Epidermal melanocyte (primary cell): ENCODE measurements around the gene VWCE.

Experiments
- DNase-seq: peaks from one replicate; pipeline ENCODE4 v3.0.0; 2011; ENCODE audit warnings: low spot score; ENCODE audit not compliant: insufficient read length

VWCE gene, protein sequence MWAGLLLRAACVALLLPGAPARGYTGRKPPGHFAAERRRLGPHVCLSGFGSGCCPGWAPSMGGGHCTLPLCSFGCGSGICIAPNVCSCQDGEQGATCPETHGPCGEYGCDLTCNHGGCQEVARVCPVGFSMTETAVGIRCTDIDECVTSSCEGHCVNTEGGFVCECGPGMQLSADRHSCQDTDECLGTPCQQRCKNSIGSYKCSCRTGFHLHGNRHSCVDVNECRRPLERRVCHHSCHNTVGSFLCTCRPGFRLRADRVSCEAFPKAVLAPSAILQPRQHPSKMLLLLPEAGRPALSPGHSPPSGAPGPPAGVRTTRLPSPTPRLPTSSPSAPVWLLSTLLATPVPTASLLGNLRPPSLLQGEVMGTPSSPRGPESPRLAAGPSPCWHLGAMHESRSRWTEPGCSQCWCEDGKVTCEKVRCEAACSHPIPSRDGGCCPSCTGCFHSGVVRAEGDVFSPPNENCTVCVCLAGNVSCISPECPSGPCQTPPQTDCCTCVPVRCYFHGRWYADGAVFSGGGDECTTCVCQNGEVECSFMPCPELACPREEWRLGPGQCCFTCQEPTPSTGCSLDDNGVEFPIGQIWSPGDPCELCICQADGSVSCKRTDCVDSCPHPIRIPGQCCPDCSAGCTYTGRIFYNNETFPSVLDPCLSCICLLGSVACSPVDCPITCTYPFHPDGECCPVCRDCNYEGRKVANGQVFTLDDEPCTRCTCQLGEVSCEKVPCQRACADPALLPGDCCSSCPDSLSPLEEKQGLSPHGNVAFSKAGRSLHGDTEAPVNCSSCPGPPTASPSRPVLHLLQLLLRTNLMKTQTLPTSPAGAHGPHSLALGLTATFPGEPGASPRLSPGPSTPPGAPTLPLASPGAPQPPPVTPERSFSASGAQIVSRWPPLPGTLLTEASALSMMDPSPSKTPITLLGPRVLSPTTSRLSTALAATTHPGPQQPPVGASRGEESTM

DNA sequence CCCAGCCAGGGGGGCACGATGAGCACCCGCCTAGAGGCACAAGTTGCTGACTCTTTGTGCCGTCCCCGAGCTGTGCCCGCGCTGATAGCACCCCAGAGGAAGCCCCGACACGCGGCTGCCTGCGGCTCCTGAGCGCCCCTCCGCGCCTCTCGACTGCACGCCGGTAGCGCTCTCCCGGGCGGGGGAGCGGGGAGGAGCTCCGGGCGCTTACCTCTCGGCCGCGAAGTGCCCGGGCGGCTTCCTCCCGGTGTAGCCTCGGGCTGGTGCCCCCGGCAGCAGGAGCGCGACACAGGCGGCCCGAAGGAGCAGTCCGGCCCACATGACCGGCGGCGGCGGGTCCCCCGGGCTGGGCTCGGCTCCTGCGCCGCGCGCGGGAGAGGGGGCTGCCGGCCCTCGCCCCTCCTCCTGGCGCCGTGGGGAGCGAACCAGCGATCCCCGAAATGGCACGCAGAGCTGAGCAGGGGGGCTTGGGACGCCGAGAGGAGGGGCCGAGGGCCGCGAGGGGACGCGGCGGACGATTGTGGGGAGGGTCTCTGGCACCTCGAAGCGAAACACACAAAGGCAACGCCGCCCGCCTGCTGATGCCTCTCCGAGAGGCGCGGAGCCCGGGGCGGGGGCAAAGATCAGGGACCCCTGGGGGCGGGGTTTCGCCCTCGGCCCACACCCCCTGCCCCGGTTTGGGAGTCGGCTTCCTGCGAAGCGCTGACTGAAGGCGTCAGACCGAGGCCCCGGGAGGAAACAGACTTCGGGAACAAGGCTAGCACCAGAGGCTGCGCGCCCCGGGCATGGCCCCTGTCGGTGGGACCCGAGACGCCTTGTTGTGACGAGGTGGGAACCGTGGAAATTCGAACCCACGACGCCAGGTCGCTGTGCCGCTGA lies at the start of gene VWCE:
Gene VWCE, minus strand, starts transcription at position 600 of the 879 bp plus-strand sequence. Its CDS starts 279 bp downstream, at position 321.
- peak; percentile 30 for DNase-seq

DNA sequence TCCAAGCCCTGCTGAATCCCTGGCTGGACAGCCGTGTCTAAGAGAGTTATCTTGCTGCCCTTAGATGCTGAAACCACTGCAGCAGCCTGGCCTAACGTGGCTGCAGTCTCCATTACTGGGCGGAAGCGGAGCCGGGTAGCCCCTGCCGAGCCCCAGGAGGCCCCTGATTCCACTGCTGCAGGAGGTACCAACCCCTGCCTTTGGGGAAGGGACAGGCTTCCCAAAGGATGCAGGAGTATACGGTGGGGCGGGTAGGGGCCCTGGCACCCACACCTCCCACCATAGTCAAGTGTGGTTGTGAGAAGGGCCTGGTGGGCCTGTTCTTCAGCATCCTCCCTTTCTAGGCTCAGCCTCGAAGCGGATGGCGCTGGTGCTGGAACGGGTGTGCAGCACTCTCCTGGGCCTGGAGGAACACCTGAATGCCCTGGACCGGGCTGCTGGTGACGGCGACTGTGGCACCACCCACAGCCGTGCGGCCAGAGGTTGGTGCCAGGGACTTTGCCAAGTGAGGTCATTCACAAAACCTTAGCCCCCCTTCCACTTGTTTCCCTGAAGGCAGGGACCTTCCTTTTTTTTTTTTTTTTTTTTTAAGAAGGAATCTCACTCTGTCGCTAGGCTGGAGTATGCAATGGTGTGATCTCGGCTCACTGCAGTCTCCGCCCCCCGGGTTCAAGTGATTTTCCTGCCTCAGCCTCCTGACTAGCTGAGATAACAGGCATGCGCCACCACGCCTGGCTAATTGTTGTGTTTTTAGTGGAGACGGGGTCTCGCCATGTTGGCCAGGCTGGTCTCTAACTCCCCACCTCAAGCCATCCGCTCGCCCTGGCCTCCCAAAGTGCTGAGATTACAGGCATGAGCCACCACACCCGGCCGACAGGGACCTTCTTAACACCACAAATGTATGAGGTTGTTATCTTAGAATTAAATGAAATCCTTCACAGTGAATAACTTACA lies 49.0 kb upstream of the VWCE start:
- DNase-seq = no peak

DNA sequence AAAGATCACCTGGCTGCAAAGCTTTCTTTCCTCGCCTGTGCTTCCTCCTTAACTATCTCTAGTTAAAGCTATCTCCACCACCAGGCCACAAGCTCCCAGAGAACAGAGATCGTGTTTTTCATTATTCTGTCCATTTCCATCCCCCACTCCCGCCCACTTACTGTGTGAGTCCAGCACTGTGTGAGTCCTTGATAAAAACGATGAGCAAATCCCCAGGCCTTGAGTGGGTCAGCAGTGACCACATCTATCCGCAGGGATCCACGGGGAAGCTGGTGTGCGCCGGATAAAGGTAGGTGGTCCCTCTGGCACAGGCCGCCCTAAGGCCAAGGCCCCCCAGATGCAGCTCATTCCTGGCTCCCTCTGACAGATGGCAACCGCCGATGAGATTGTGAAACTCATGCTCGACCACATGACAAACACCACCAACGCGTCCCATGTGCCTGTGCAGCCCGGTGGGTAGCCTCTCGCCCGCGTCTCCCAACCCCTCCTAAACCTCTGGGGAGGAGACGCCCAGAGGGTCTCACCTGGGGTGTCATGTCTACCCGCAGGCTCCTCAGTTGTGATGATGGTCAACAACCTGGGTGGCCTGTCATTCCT lies 47.2 kb upstream of the VWCE start:
- no peak for DNase-seq

DNA sequence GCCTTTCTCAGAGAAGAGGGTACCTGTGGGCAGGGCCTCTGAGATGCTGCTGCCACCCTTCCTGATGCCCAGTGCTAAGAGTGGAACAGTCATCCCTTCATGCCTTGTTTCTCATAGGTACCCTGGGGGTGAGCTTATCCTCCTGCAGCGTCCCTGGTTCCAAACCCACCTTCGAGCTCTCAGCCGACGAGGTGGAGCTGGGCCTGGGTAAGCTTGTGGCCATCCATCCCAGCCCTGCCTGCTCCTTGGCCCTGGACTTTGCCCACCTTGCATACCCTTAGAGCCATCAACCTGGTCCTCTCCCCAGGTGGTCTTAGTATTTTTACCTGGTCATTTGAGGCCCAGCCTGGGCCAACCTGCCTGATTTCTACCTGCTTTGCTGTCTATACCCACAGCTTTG lies 46.6 kb upstream of the VWCE start:
- DNase-seq = no peak

DNA sequence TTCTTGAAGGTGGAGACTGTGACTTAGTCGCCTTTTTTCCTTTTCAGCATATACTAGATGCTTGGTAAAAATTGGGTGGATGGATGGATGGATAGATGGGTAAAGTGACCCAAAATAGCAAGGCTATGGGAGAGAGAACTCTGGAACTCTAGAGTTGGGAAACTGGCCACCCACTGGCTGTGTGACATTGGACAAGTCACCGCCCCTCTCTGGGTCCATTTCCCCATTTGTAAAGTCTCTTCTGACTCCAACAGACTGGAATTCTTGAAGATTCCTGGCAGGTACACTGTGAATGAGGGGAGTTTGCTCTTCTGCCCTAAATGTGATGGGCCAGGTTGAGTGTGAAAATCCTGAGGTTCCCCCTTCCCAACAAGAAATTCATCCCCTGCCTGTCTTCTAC lies 45.9 kb upstream of the VWCE start:
- no peak for DNase-seq

DNA sequence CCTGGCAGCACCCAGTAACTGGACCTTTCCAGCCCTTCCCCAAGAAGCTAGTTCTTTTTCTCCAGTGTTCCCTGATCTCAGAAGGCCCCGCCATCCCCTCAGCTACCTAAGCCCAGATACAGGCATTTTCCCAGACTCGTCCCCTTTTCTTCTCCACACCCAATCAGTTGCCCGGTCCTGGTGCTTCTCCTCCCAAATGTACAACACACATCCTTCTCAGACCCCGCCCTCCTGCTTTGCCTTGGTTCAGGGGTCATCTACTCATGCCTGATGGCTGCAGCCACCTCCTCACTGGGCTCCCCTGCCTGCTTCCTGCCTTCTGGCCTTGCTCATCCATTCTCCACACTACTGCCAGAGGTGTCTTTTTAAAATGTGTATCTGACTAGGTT lies 44.4 kb upstream of the VWCE start:
- no peak for DNase-seq

DNA sequence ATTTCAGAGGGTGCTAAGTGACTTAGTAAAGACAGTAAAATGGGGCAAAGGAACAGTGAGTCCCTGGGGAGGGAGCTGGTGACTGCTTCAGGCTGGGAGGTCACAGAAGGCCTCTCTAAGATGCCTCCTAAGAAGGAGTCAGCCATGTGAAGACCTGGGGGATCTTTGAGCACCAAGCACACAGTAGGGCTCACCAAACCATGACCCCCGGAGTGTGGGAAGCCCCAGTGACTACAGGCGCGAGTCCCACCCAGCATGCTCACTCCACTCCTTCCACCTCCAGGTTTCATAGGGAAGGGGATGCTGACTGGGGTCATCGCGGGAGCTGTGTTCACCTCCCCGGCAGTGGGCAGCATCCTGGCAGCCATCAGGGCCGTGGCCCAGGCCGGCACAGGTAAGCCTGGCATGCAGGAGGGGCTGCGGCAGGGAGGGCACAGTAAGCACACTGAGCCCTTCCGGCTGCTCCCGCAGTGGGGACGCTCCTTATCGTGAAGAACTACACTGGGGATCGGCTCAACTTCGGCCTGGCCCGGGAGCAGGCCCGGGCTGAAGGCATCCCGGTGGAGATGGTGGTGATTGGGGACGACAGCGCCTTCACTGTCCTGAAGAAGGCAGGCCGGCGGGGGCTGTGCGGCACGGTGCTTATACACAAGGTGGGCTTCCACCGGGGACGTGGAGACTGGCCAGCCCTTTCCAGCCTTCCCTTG lies 43.8 kb upstream of the VWCE start:
- DNase-seq = no peak

DNA sequence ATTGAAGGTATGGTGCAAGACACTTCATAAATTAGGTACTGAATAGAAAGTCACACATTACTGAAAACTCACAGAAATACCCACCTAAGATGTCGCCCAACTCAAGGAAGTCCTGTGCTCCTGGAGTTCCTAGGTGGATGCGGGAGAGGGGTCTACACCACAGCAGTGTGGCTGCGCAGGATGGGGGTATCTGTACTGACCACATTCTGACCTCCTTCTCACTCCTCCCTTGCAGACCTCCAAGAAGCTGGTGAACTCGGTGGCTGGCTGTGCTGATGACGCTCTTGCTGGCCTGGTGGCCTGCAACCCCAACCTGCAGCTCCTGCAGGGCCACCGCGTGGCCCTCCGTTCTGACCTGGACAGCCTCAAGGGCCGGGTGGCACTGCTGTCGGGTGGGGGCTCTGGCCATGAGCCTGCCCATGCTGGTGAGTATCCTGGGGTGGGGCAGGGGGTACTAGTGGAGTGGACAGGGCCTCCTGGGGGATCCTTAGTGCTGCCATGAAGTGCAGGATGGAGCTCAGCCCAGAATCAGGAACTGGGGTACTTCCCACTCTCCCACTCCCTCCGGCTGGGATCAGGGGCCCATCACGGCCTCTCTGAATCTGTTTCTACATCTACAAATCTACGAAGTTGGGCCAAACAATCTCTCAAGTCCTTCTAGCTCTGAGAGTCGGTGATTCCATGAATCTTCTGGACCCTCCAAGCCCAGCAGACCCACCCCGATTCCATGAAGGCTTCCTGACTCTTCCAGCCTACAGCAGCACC lies 42.8 kb upstream of the VWCE start:
- DNase-seq = no peak

DNA sequence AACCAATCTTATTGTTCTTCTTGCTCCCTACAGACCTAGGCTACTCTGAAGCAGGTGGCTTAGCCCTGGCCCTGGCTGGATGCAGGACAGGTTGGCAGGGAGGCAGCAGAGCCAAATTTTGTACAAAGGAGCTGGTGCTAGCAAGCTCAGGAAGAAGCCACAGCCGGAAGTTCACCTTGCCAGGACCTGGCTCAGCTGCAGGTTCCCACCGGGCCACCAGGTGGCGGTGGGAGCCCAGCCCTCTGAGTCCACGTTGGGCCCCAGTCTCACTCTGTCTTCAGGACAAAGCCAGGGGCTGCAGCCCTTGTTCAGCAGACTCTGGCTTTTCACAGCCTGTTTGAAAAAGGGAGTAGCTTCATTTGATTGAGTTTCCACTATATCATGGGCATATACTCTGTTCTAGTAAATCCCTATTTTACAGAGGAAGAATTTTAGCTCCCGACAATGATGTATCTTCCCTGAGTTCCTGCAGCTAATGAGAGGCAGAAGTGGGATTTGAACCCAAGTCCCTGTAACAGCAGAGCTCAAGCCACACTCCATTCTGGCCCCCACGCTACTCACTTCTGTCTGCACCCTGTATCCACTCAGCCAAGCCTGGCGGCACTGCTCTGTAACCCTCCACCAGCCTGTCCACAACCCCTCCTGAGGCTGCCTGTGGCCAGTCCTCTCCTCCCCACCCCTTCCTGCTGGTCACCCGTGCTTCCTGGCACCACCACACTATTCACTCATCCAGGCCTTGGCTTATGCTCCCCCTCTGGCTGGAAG lies 41.2 kb upstream of the VWCE start:
- DNase-seq = peak; percentile 76

DNA sequence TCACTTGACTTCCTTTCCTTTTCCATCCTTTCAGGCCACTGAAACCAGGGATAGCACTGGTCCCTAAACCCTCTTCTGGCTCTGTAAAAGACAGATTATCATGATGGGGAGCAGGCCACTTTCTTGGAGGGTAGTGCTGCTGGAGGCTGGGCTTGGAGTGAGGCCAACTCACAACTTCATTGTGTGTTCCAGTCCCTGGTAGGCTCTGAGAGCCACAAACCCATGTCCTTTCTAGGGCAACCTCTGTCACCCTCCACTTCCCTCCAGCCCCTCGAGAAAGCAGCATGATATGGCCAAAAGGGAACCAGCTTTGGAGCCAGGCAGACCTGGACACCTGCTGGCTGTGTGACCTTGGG lies 40.2 kb upstream of the VWCE start:
- DNase-seq = no peak

DNA sequence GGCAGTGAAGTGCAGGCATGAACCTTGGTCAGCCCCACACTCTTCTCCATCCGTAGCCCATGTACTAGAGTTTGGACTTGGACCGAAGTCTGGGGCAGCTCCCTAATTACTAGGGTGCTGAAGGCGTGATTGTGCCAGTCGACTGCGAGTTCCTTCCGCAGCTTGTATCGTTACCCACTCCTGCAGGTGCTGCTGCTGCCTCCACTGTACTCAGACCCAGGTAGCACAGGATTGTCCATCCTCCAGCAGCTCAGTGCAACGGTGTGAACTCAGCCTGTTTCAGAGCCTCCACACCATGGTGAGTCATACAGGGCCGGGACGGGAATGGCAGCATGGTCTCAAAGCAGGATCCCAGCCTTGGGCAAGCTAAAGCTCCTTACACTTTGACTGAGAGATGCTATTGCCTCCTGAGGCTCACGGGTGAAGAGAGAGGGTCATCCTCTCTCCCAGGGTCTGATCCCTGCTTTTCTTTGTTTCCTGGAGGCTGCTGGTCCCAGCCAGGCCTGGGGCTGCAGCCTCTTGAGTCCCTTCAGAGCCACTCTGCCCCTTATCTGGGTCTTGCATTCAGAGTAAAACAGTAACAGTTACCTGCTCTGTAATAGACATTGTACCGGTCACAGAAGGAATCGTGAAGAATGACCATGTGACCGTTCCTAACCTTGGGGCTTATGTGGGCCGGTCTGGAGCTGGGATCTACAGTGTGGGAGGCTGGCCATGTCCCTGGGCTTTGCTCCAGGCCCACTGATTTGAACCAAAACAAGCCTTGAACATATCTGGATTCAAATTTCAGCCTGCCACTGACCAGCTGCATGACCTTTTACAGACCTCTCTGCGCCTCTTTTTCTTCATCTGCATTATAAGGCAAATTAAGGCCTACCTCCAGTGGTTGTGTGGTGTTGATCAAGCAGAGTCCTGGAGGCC lies 39.6 kb upstream of the VWCE start:
- DNase-seq = no peak

DNA sequence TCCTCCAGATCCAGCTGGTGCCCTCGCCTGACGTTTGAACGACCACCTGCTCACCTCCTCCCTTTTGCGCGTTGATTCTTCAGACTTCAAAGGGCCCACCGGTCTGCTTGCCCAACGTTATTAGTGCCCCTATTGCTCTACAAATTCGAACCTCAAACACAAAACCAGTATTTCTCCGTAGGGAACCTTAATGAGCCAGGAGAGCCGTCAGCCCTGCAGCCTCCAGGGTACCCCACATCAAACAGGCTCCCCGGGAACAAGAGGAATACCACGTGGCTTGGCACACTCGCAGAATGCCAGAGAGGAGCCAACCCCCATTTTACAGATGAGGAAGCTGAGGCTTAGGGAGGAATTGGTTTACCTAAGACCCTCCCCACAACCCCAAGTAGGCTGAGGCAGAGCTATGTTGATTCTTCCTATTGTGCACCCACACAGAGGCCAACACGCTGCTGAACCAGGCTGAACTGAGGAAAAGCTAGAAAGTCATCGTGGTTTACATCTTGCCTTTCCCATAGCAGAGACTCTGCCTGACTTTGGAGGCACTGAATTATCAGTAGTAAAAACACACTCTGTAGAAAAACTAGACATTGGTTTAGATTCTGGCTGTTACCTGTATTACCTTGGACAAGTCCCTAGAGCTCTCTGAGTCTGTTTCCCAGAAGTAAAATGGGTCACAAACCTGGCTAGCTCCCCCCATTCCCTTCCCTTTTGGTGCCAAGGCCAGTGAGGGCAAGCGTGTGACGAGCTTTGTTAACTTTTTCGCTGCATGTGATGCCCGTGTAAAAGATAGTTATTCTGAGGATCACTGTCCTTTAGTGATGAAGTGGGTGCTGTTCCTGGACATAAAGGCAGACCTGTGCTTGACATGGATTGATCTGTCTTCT lies 38.7 kb upstream of the VWCE start:
- no peak for DNase-seq

DNA sequence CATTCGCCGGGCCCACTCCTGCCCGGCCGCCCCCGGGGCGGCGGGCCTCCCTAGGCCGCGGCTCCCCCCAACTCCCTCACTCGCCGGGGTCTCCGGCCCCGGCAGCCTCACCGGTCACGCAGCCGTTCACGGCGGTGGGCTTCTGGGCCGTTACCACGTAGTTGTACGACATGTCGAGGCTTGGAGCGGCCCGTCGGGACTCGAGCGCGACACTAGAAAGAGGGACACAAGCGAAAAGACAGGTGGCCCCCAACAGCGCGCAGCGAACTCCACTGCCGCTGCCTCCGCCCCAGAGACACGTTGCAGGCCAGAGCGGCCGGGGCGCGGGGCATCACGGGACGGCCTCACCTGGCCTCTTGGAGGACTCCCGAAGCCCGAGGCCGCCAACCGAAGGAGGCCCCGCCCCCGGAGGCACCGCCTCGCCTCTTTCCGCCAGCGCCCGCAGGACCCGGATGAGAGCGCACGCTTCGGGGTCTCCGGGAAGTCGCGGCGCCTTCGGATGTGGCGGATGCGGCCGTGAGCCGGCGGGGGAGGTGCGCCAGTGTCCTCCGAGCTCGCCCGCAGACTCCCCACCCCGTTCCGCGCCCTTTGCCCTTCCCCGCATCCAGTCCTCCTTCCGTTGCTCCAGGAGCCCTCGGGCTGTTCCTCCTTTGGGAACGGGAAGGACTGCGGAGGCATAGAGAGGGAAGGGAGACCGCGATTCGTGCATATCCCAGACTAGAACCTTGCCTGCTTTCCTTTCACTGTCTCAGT lies 37.9 kb upstream of the VWCE start, which contains the start of the genes DDB1 and TKFC:
Gene DDB1, minus strand, starts transcription at position 309 of the 753 bp plus-strand sequence. Its CDS starts 137 bp downstream, at position 172.
Gene TKFC, plus strand, starts transcription at position 432 of the 753 bp plus-strand sequence. CDS start 1,501 bp downstream, outside the sequence.
- DNase-seq = peak; percentile 94

DNA sequence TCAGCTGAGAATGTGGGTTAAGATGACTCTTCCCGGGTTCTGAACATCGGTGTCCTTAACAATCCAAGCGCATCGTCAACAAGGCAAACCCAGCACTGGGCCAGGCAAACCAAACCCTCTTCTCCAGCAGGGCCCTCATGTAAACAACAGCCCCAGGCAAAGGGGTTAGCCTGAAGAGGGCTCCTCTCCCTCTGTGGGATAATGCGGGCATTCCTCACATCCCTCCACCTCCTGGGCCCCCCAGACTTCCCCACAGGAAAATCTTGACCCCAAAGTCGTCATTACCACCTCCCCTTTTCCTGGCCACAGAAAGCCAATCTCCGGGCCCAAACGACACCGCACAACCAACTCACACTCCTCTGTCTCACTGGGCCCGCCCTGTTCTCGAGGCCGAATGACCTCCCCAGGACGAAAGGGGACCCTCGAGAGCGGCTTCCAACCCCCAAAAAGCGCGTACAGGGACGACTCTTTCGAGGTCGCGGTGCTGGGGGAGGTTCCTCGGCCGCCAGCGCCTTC lies 37.2 kb upstream of the VWCE start:
- DNase-seq = no peak
